Caco-2 (cell line): Measurements from ENCODE around the gene CDH19. TPM values are rescaled to one million over a fixed set of nuclear protein-coding genes. Genes with fewer than 3 reads are reported as not detected.

Experiments used
- BruUV-seq: library from RNA; stranded (reverse); fragments of 400-500 nt; replicated peaks from 2 replicates; lab custom pipeline; 2021; lab: Mats Ljungman, UMichigan
- CTCF ChIA-PET: fragments of 300-600 bp; sonication (Branson Sonifier 250); formaldehyde crosslinking; loops from one replicate; lab custom pipeline; 2022; ENCODE audit warnings: antibody characterized with exemption; lab: Charles Lee
- POLR2A ChIA-PET: fragments of 300-600 bp; sonication (Branson Sonifier 250); formaldehyde crosslinking; loops from one replicate; lab custom pipeline; 2022; ENCODE audit warnings: antibody characterized with exemption; lab: Charles Lee
- DNase-seq, 2 experiments: peaks; one replicate each; pipeline versions ENCODE4 v3.0.0 to v3.0.0-alpha.2; 2020 to 2022
- H3K27me3 ChIP-seq: replicated peaks from 2 replicates; pipeline ENCODE4 v1.6.0; 2011; ENCODE audit warnings: low read length; ENCODE audit not compliant: control insufficient read depth, insufficient read depth
- H3K36me3 ChIP-seq: 2 replicates; pipeline ENCODE4 v1.5.1; 2011; ENCODE audit warnings: low read length; ENCODE audit not compliant: control insufficient read depth, insufficient read depth
- H3K4me1 ChIP-seq: fragments of 250-450 bp; sonication (Bioruptor Pico); 2 replicates; pipeline ENCODE4 v1.5.1; 2020; ENCODE audit warnings: mild to moderate bottlenecking
- H3K4me3 ChIP-seq: 2 replicates; pipeline ENCODE4 v1.5.1; 2011; ENCODE audit warnings: low read depth, mild to moderate bottlenecking, control low read depth, low read length
- H3K9me3 ChIP-seq: fragments of 250-450 bp; sonication (Bioruptor Pico); 2 replicates; pipeline ENCODE4 v1.5.1; 2020; ENCODE audit warnings: mild to moderate bottlenecking, moderate library complexity
- H3K27ac Mint-ChIP-seq: one replicate; pipeline ENCODE4 v1.8.0; 2022; ENCODE audit warnings: mixed read lengths; ENCODE audit not compliant: unreplicated experiment
- H3K27me3 Mint-ChIP-seq: one replicate; pipeline ENCODE4 v1.8.0; 2022; ENCODE audit warnings: mixed read lengths; ENCODE audit not compliant: insufficient read depth, unreplicated experiment
- H3K36me3 Mint-ChIP-seq: one replicate; pipeline ENCODE4 v1.8.0; 2022; ENCODE audit warnings: mild to moderate bottlenecking, mixed read lengths; ENCODE audit not compliant: insufficient read depth, unreplicated experiment
- H3K4me1 Mint-ChIP-seq: one replicate; pipeline ENCODE4 v1.8.0; 2022; ENCODE audit warnings: low read depth, mixed read lengths; ENCODE audit not compliant: unreplicated experiment
- H3K4me3 Mint-ChIP-seq: one replicate; pipeline ENCODE4 v1.8.0; 2022; ENCODE audit warnings: mild to moderate bottlenecking, moderate library complexity, mixed read lengths; ENCODE audit not compliant: unreplicated experiment
- H3K9me3 Mint-ChIP-seq: one replicate; pipeline ENCODE4 v1.8.0; 2022; ENCODE audit warnings: mixed read lengths; ENCODE audit not compliant: unreplicated experiment
- CTCF ChIP-seq, 2 experiments: fragments of 200-600 bp in 1 of 2; IDR thresholded peaks; 1 replicate in 1 of 2; 2 replicates in 1 of 2; pipeline versions ENCODE4 v1.5.1 to v1.8.0; 2011 to 2022; ENCODE audit warnings: antibody characterized with exemption in 1 of 2, control low read depth in 1 of 2, inconsistent platforms in 1 of 2, low read depth in 1 of 2, low read length in 1 of 2, mild to moderate bottlenecking in 1 of 2, moderate library complexity in 1 of 2; ENCODE audit not compliant: insufficient read depth in 1 of 2, severe bottlenecking in 1 of 2, unreplicated experiment in 1 of 2
- intact Hi-C: fragments of 100-400 bp; cut with micrococcal nuclease; formaldehyde crosslinking; loops from one replicate; pipeline ENCODE4 v1.10.0; 2022; ENCODE audit not compliant: unreplicated experiment
- total RNA-seq: library from RNA; stranded (reverse); gene quantifications from 2 replicates; pipeline ENCODE4 v1.2.3, GENCODE V29; 2022

The CDH19 gene
- total RNA-seq, 1 experiment from 2014 or later = not detected

DNA sequence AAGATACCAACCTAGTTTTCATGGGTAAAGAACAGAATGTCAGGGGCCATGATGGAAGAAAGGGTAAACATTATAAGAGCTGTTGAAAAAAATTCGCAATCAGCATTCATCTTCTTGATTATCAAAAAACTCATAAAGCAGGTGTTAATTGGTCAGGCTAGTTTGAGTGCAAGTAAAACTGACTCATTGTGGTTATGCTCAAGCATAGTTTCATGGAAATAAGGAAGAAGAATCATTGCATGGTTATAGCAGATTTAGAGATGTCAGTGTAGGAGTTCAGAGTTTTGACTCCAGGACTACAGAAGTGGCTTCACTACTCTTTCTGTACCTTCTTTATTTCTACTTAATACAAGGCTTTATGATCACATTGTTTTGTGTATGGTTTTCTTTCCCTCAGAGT, 26.9 kb upstream of the CDH19 start:
- H3K27me3 Mint-ChIP-seq = no peaks in the 10 kb centered on the region
- H3K4me3 Mint-ChIP-seq = no peak overlapping the region
- intact Hi-C loops = no loop called here
- no peak for DNase-seq
- no peaks in the 10 kb centered on the region for H3K9me3 Mint-ChIP-seq
- TF ChIP-seq CTCF (IDR thresholded peaks at IDR 0.05; ENCODE audit: insufficient read depth in 1 of 2, low read depth in 1 of 2, low read length in 1 of 2, severe bottlenecking in 1 of 2, unreplicated experiment in 1 of 2) = no peak
- CTCF ChIA-PET = no interaction called here
- BruUV-seq = no TSS peak
- POLR2A ChIA-PET = no interaction called here
- no peaks in the 10 kb centered on the region for H3K36me3 Mint-ChIP-seq
- no peak overlapping the region for H3K4me3 ChIP-seq
- no peaks in the 10 kb centered on the region for H3K9me3 ChIP-seq
- no peaks in the 10 kb centered on the region for H3K27me3 ChIP-seq
- H3K4me1 ChIP-seq = no peaks in the 10 kb centered on the region
- H3K36me3 ChIP-seq = no peaks in the 10 kb centered on the region
- no peak overlapping the region for H3K27ac Mint-ChIP-seq
- H3K4me1 Mint-ChIP-seq = no peaks in the 10 kb centered on the region

- no peak overlapping the region for H3K4me3 ChIP-seq
- ChIA-PET POLR2A (no interaction called here), CTCF (no interaction called here)
- H3K4me3 Mint-ChIP-seq = no peak overlapping the region
- no peak for DNase-seq
- no TSS peak for BruUV-seq
- no peak for TF ChIP-seq CTCF (IDR thresholded peaks at IDR 0.05; ENCODE audit: insufficient read depth in 1 of 2, low read depth in 1 of 2, low read length in 1 of 2, severe bottlenecking in 1 of 2, unreplicated experiment in 1 of 2)
- no peaks in the 10 kb centered on the region for H3K9me3 Mint-ChIP-seq
- no peaks in the 10 kb centered on the region for H3K27me3 Mint-ChIP-seq
- intact Hi-C loops = no loop called here
- H3K9me3 ChIP-seq = no peaks in the 10 kb centered on the region
- H3K4me1 Mint-ChIP-seq = no peaks in the 10 kb centered on the region
- no peak overlapping the region for H3K27ac Mint-ChIP-seq
- H3K36me3 Mint-ChIP-seq = no peaks in the 10 kb centered on the region
- no peaks in the 10 kb centered on the region for H3K36me3 ChIP-seq
- H3K27me3 ChIP-seq = no peaks in the 10 kb centered on the region
- H3K4me1 ChIP-seq = no peaks in the 10 kb centered on the region
Observed at GRCh38 chr18:66623821-66624220, 19.9 kb upstream of the CDH19 start.

GRCh38 chr18:66621816-66622576, 18.1 kb upstream of the CDH19 start:
- CTCF ChIA-PET = no interaction called here
- Histone ChIP-seq H3K27me3 (no peaks in the 10 kb centered on the region), H3K36me3 (no peaks in the 10 kb centered on the region), H3K4me3 (no peak overlapping the region), H3K4me1 (no peaks in the 10 kb centered on the region), H3K9me3 (no peaks in the 10 kb centered on the region)
- no peak overlapping the region for H3K4me3 Mint-ChIP-seq
- POLR2A ChIA-PET = no interaction called here
- no peaks in the 10 kb centered on the region for H3K36me3 Mint-ChIP-seq
- H3K27me3 Mint-ChIP-seq = no peaks in the 10 kb centered on the region
- H3K9me3 Mint-ChIP-seq = no peaks in the 10 kb centered on the region
- H3K27ac Mint-ChIP-seq = no peak overlapping the region
- intact Hi-C loops = no loop called here
- no peaks in the 10 kb centered on the region for H3K4me1 Mint-ChIP-seq
- no TSS peak for BruUV-seq
- no peak for DNase-seq
- TF ChIP-seq CTCF (IDR thresholded peaks at IDR 0.05; ENCODE audit: insufficient read depth in 1 of 2, low read depth in 1 of 2, low read length in 1 of 2, severe bottlenecking in 1 of 2, unreplicated experiment in 1 of 2) = no peak
